K562 (cell line): ENCODE data around the gene HKDC1. TPM values are rescaled to one million over a fixed set of nuclear protein-coding genes. Genes with fewer than 3 reads are reported as not detected.

Experiments used
- CBFB ChIP-seq: sonication (generic); formaldehyde crosslinking; IDR thresholded peaks from 2 replicates; pipeline ENCODE4 v1.4.0; 2020; ENCODE audit warnings: mild to moderate bottlenecking, missing genetic modification reagents
- CCNT2 ChIP-seq: IDR thresholded peaks from 2 replicates; pipeline ENCODE4 v1.6.1; 2011; ENCODE audit warnings: borderline replicate concordance, low read depth, mild to moderate bottlenecking, moderate library complexity, mixed read lengths, low read length; ENCODE audit not compliant: insufficient read length; ENCODE audit errors: extremely low read depth
- DNMT1 ChIP-seq: fragments of 450-650 bp; IDR thresholded peaks from 2 replicates; pipeline ENCODE4 v1.6.1; 2016; ENCODE audit warnings: antibody characterized with exemption, mild to moderate bottlenecking
- EGR1 ChIP-seq: fragments of 450-650 bp; conservative IDR thresholded peaks from 2 replicates; pipeline ENCODE4 v1.6.1; 2017; ENCODE audit warnings: mild to moderate bottlenecking
- MTA1 ChIP-seq: fragments of 450-650 bp; IDR thresholded peaks from 2 replicates; pipeline ENCODE4 v1.6.1; 2017; ENCODE audit warnings: borderline replicate concordance
- MYC ChIP-seq, 2 experiments: fragments of 250-450 bp in 1 of 2; sonication (Bioruptor Pico) in 1 of 2; IDR thresholded peaks; 2 replicates each; pipeline versions ENCODE4 v1.5.1 to v1.6.1; 2012 to 2021; ENCODE audit warnings: low read depth in 2 of 2, borderline replicate concordance in 1 of 2, improper control_type of control experiment in 1 of 2, low read length in 1 of 2, mild to moderate bottlenecking in 1 of 2, moderate library complexity in 1 of 2
- MYNN ChIP-seq, 2 experiments: sonication (generic); formaldehyde crosslinking in 1 of 2; IDR thresholded peaks; 2 replicates each; pipeline versions ENCODE4 v1.5.0 to v1.6.1; 2016 to 2020; ENCODE audit warnings: antibody characterized with exemption in 1 of 2, missing genetic modification reagents in 1 of 2
- RFX1 ChIP-seq: fragments of 450-650 bp; IDR thresholded peaks from 2 replicates; pipeline ENCODE4 v1.6.1; 2016; ENCODE audit warnings: mild to moderate bottlenecking, moderate library complexity
- ZNF184 ChIP-seq: sonication (generic); formaldehyde crosslinking; IDR thresholded peaks from 2 replicates; pipeline ENCODE4 v1.5.0; 2020; ENCODE audit warnings: missing genetic modification reagents
- ZNF766 ChIP-seq: fragments of 200-800 bp; sonication (Bioruptor generic); conservative IDR thresholded peaks from 2 replicates; pipeline ENCODE4 v1.6.1; 2016; ENCODE audit warnings: missing genetic modification characterization, missing compliant biosample characterization
- polyA plus RNA-seq, 8 experiments: library from polyadenylated mRNA; depleted of rRNA in 4 of 8; stranded (reverse) in 5 of 8; unstranded in 3 of 8; fragments of >200 nt; fragmentation: Nextera tagmentation in 2 of 8; fragmentation: Illumina TruSeq in 1 of 8; extraction: Ambion mirVana in 2 of 8; extraction: Trizol in 1 of 8; gene quantifications; 2 replicates each; pipeline versions ENCODE4 v1.2.1 to v1.2.3, GENCODE V29; 2011 to 2014; ENCODE audit warnings: inconsistent platforms in 1 of 8, missing spikeins in 1 of 8
- total RNA-seq, 7 experiments: library from RNA; depleted of rRNA in 6 of 7; stranded (reverse); fragments of >200 nt in 6 of 7; fragmentation: Illumina TruSeq in 2 of 7; extraction: Trizol in 2 of 7; gene quantifications; 2 replicates each; pipeline versions ENCODE4 v1.2.1 to v1.2.3, GENCODE V29; 2011 to 2021; ENCODE audit warnings: low replicate concordance in 1 of 7
- TF ChIP-seq, protein P1 (sequence below): fragments of 250-450 bp; sonication (Bioruptor Pico); IDR thresholded peaks from 2 replicates; pipeline ENCODE4 v1.8.0; 2022; ENCODE audit warnings: moderate library complexity, mild to moderate bottlenecking, inconsistent platforms
- TF ChIP-seq, protein P2 (sequence below), 2 experiments: fragments of 250-450 bp in 1 of 2; fragments of 450-650 bp in 1 of 2; sonication (Bioruptor Pico) in 1 of 2; IDR thresholded peaks; 2 replicates each; pipeline versions ENCODE4 v1.6.1 to v1.8.0; 2016 to 2021; ENCODE audit warnings: mild to moderate bottlenecking in 2 of 2, moderate library complexity in 2 of 2, missing compliant biosample characterization in 1 of 2, missing genetic modification characterization in 1 of 2
- TF ChIP-seq, protein P3 (sequence below): sonication (generic); formaldehyde crosslinking; IDR thresholded peaks from 2 replicates; pipeline ENCODE4 v1.8.0; 2022; ENCODE audit warnings: mild to moderate bottlenecking, missing genetic modification reagents
- TF ChIP-seq, protein P4 (sequence below): fragments of 250-450 bp; sonication (Bioruptor Pico); IDR thresholded peaks from 2 replicates; pipeline ENCODE4 v1.8.0; 2021; ENCODE audit warnings: borderline replicate concordance, mild to moderate bottlenecking, moderate library complexity; ENCODE audit not compliant: poor library complexity, severe bottlenecking
- TF ChIP-seq, protein P5 (sequence below): fragments of 450-650 bp; IDR thresholded peaks from 2 replicates; pipeline ENCODE4 v1.7.1; 2018; ENCODE audit warnings: mild to moderate bottlenecking, low read depth; ENCODE audit not compliant: partially characterized antibody

Gene HKDC1
- total and polyA plus RNA-seq, 9 of the 15 experiments (the other 6 are each of a cell fraction or from before 2014, with no cell fraction given), result 0.04 to 0.22 (median 0.11) TPM; not detected in 5

DNA sequence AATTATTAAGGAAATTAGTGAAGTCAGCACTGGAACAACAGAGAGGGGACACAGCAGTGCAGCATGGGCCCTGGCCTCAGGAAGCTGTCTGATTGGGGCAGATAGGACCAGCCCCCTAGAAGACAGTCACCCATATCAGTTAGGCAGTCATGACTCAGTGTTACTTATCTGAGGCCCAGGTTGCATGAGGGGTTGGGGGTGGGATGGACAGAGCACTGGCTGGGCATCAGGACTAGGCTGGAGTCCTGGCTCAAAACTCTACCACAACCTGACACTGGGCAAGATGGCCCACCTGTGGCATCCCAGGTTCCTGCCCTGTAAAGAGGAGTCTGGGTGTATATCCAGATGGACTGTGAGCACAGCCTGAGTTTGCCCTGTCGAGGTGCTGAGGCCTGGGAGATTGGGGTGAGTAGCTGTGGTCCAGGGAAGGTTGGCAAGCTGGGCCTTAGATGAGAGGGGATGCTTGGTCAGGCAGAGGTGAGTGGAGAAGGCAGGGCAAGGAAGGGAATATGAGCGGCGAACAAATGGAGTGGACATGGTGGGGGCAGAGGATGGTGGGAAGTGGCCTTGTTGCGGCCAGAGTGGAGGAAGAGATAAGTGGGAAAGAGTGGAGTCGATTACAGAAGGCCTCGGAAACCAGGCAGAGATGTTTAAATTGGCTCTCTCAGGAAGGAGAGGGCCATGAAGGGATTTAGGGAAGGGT is 95.6 kb downstream of the HKDC1 start (continued):
- TF ChIP-seq DNMT1, result peak; percentile 95; the same call in 1 of the 2 replicates
- peak; percentile 66; the same call in 1 of the 2 replicates for TF ChIP-seq MTA1
- TF ChIP-seq MYNN (IDR thresholded peaks at IDR 0.05), result peak; percentile 93; the same call in 1 of the 2 replicates
- TF ChIP-seq MYNN (CRISPR knock-in tag; IDR thresholded peaks at IDR 0.05), result no peak
- TF ChIP-seq, protein P1, sequence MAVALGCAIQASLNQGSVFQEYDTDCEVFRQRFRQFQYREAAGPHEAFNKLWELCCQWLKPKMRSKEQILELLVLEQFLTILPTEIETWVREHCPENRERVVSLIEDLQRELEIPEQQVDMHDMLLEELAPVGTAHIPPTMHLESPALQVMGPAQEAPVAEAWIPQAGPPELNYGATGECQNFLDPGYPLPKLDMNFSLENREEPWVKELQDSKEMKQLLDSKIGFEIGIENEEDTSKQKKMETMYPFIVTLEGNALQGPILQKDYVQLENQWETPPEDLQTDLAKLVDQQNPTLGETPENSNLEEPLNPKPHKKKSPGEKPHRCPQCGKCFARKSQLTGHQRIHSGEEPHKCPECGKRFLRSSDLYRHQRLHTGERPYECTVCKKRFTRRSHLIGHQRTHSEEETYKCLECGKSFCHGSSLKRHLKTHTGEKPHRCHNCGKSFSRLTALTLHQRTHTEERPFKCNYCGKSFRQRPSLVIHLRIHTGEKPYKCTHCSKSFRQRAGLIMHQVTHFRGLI (CRISPR knock-in tag), result 0 out of 2 replicates have a peak, but pooled peaks have one; percentile 1
- TF ChIP-seq ZNF184, result no peak
- TF ChIP-seq, protein P2, sequence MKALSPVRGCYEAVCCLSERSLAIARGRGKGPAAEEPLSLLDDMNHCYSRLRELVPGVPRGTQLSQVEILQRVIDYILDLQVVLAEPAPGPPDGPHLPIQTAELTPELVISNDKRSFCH (CRISPR knock-in tag; IDR thresholded peaks at IDR 0.05), result no peak
- TF ChIP-seq, protein P2 (tag; IDR thresholded peaks at IDR 0.05), result peak; percentile 78; the same call in 1 of the 2 replicates
- TF ChIP-seq, protein P3, sequence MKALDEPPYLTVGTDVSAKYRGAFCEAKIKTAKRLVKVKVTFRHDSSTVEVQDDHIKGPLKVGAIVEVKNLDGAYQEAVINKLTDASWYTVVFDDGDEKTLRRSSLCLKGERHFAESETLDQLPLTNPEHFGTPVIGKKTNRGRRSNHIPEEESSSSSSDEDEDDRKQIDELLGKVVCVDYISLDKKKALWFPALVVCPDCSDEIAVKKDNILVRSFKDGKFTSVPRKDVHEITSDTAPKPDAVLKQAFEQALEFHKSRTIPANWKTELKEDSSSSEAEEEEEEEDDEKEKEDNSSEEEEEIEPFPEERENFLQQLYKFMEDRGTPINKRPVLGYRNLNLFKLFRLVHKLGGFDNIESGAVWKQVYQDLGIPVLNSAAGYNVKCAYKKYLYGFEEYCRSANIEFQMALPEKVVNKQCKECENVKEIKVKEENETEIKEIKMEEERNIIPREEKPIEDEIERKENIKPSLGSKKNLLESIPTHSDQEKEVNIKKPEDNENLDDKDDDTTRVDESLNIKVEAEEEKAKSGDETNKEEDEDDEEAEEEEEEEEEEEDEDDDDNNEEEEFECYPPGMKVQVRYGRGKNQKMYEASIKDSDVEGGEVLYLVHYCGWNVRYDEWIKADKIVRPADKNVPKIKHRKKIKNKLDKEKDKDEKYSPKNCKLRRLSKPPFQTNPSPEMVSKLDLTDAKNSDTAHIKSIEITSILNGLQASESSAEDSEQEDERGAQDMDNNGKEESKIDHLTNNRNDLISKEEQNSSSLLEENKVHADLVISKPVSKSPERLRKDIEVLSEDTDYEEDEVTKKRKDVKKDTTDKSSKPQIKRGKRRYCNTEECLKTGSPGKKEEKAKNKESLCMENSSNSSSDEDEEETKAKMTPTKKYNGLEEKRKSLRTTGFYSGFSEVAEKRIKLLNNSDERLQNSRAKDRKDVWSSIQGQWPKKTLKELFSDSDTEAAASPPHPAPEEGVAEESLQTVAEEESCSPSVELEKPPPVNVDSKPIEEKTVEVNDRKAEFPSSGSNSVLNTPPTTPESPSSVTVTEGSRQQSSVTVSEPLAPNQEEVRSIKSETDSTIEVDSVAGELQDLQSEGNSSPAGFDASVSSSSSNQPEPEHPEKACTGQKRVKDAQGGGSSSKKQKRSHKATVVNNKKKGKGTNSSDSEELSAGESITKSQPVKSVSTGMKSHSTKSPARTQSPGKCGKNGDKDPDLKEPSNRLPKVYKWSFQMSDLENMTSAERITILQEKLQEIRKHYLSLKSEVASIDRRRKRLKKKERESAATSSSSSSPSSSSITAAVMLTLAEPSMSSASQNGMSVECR (CRISPR knock-in tag), result peak; percentile 34; the same call in 1 of the 2 replicates
- TF ChIP-seq CCNT2, result peak; percentile 91
- no peak for TF ChIP-seq RFX1
- TF ChIP-seq, protein P4, sequence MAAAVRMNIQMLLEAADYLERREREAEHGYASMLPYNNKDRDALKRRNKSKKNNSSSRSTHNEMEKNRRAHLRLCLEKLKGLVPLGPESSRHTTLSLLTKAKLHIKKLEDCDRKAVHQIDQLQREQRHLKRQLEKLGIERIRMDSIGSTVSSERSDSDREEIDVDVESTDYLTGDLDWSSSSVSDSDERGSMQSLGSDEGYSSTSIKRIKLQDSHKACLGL (CRISPR knock-in tag), result peak; percentile 9
- TF ChIP-seq ZNF766 (CRISPR knock-in tag), result peak; percentile 75
- TF ChIP-seq MYC (IDR thresholded peaks at IDR 0.05; ENCODE audit: low read depth, low read length), result peak; percentile 81
- TF ChIP-seq MYC (CRISPR knock-in tag; IDR thresholded peaks at IDR 0.05; ENCODE audit: borderline replicate concordance, low read depth), result no peak
- TF ChIP-seq CBFB (CRISPR knock-in tag), result peak; percentile 78; the same call in 1 of the 2 replicates
- no peak for TF ChIP-seq EGR1
- TF ChIP-seq, protein P5, sequence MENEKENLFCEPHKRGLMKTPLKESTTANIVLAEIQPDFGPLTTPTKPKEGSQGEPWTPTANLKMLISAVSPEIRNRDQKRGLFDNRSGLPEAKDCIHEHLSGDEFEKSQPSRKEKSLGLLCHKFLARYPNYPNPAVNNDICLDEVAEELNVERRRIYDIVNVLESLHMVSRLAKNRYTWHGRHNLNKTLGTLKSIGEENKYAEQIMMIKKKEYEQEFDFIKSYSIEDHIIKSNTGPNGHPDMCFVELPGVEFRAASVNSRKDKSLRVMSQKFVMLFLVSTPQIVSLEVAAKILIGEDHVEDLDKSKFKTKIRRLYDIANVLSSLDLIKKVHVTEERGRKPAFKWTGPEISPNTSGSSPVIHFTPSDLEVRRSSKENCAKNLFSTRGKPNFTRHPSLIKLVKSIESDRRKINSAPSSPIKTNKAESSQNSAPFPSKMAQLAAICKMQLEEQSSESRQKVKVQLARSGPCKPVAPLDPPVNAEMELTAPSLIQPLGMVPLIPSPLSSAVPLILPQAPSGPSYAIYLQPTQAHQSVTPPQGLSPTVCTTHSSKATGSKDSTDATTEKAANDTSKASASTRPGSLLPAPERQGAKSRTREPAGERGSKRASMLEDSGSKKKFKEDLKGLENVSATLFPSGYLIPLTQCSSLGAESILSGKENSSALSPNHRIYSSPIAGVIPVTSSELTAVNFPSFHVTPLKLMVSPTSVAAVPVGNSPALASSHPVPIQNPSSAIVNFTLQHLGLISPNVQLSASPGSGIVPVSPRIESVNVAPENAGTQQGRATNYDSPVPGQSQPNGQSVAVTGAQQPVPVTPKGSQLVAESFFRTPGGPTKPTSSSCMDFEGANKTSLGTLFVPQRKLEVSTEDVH, result peak; percentile 60
